ENCODE measurements around the gene C1orf174.
"Not testable (repeated sequence)": the region's sequence is repeated elsewhere in the genome, so short reads cannot be mapped to it uniquely, and the experiment has no call there.

The C1orf174 gene

DNA sequence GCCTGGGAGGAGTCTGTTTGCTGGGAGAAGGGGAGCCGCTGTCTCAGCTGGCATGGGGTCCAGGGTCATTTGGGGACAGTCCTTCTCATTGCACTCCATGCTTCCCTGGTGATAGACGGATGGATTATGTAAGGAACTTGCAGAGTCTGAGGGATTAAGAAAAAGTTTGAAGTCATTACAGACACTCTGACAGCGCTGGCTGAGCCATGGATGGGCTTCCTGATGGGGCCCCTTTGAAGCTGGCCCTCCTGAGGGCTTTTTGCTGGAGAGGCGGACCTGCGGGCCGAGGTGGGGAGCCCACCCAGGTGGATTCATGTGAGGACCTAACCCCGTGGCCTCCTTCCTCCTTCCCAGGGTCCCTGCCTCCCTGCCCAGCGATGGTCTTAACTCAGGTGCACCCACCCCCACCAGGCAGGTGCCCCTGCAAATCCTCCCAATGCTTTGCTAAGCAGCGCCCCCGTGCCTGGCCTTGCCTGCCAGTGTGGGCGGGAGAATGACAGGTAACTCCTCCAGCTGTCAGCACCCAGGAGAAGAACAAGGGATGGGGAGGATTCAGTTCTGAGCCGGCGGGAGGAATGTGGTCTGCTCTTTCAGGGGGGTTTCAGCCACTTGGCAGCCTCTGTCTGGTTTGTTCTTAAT, 24.2 kb upstream of the C1orf174 start:
- Histone ChIP-seq H3K27me3 (ENCODE audit: control insufficient read depth, insufficient read depth, low read length) (no peaks in the 10 kb centered on the region), H3K4me1 (ENCODE audit: control insufficient read depth, insufficient read depth, low read length) (no peaks in the 10 kb centered on the region), H3K9ac (ENCODE audit: low read depth, low read length) (no peak overlapping the region), H3K9me3 (ENCODE audit: control insufficient read depth, insufficient read depth, low read length) (peaks cover 3% of the 10 kb centered on the region), H3K4me3 (ENCODE audit: low read depth, low read length) (no peak overlapping the region), H3K36me3 (ENCODE audit: control insufficient read depth, insufficient read depth, low read length) (no peaks in the 10 kb centered on the region)

DNA sequence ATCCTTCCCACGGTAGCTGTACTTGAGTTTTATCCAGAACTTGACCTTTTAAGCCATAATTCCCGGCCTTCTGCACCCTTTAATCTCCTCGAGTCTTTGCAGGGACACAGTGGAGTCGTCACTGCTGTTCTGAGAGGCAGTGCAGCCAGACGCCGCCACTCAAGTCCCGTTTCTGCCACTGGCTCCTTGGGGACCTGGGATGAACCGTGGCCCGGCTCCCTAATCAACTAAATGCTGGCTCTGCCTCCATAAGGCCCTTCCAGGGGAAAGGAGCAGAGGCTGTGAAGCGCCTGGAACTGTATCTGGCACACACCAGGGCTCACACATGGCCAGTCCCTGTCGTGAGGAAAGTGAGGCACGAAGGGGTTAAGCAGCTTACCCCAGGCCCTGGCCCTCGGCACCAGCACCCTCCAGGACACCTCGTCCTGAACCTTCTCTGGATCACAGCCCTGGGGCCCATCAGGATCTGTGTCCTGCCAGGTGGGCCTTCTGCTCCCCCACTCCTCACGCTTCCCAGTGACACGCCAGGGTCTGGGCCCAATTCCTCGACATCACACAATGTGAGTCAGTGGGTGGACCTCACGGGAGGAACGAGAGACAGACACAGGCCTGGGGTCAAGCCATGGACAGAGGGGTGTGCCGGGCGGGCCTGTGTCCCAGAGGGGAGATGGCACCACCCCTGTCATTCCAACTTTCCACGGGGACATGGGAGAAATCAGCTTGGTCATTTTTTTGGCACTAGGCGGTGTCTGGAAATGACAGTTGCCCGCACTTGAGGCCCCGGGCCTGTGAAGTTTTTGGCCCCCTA, 23.5 kb upstream of the C1orf174 start:
- no peak overlapping the region for H3K4me3 ChIP-seq (ENCODE audit: low read depth, low read length)
- H3K9me3 ChIP-seq (ENCODE audit: control insufficient read depth, insufficient read depth, low read length) = no peaks in the 10 kb centered on the region
- no peaks in the 10 kb centered on the region for H3K4me1 ChIP-seq (ENCODE audit: control insufficient read depth, insufficient read depth, low read length)
- H3K27me3 ChIP-seq (ENCODE audit: control insufficient read depth, insufficient read depth, low read length) = no peaks in the 10 kb centered on the region
- H3K36me3 ChIP-seq (ENCODE audit: control insufficient read depth, insufficient read depth, low read length) = no peaks in the 10 kb centered on the region
- H3K9ac ChIP-seq (ENCODE audit: low read depth, low read length) = no peak overlapping the region

DNA sequence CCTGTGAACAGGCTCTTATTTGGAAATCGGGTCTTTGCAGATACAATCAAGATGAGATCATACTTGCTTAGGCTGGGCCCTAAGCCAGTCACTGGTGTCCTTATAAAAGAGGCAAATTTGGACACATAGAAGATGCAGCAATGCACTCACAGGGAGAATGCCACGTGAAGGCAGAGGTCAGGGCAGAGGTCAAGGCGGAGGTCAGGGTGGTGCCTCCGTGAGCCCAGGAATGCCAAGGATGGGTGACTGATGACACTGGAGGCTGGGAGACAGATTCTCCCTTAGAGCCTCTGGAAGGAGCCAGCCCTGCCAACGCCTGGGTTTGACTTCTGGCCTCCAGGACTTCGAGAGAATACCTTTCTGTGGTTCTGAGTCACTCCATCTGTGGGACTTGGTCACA, 22.8 kb upstream of the C1orf174 start:
- no peaks in the 10 kb centered on the region for H3K4me1 ChIP-seq (ENCODE audit: control insufficient read depth, insufficient read depth, low read length)
- H3K4me3 ChIP-seq (ENCODE audit: low read depth, low read length) = no peak overlapping the region
- H3K36me3 ChIP-seq (ENCODE audit: control insufficient read depth, insufficient read depth, low read length) = no peaks in the 10 kb centered on the region
- no peaks in the 10 kb centered on the region for H3K27me3 ChIP-seq (ENCODE audit: control insufficient read depth, insufficient read depth, low read length)
- H3K9me3 ChIP-seq (ENCODE audit: control insufficient read depth, insufficient read depth, low read length) = no peaks in the 10 kb centered on the region
- no peak overlapping the region for H3K9ac ChIP-seq (ENCODE audit: low read depth, low read length)

DNA sequence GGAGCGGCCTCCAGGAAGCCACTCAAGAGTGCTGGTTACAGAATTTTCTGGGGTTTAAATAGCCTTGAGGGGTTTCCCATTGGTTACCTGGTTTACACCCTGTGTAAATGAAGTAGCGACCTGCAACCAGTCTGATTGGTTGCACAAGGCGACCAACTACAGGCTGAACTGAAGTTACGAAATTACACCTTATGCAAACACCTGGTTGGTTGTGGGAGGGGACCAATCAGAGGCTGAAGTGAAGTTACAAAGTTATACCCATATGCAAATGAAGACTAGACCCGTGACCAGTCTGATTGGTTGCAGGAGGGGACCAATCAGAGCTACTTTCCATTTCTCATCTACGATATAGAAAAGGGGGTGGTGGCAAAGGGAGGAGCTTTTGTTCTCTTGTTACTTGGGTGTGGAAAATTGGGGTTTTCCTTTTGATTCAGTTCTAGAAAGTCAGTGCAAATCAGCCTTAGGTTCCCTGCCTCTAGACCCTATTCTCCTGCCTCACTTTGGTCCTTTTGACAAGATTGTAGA, 22.2 kb upstream of the C1orf174 start:
- no peak overlapping the region for H3K4me3 ChIP-seq (ENCODE audit: low read depth, low read length)
- no peaks in the 10 kb centered on the region for H3K27me3 ChIP-seq (ENCODE audit: control insufficient read depth, insufficient read depth, low read length)
- H3K9ac ChIP-seq (ENCODE audit: low read depth, low read length) = no peak overlapping the region
- H3K4me1 ChIP-seq (ENCODE audit: control insufficient read depth, insufficient read depth, low read length) = no peaks in the 10 kb centered on the region
- no peaks in the 10 kb centered on the region for H3K9me3 ChIP-seq (ENCODE audit: control insufficient read depth, insufficient read depth, low read length)
- no peaks in the 10 kb centered on the region for H3K36me3 ChIP-seq (ENCODE audit: control insufficient read depth, insufficient read depth, low read length)

DNA sequence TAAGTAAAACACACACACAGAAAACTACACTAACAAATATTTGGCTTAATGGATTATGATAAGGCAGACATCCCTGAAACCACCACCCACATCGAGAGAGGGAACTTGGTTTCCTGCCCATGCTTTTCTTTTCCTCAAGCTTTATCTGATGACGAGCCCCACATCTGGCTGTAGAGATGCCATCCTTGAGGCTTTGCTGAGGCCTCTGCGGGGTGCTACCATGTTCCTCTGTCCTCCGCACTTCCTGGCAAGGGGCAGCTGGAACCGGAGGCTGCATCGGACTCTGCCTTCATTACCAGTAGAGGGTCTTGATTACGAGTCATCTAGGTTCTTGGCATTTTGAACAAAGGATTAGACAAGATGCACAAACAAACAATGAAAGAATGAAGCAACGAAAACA, 21.7 kb upstream of the C1orf174 start:
- H3K4me3 ChIP-seq (ENCODE audit: low read depth, low read length) = no peak overlapping the region
- H3K27me3 ChIP-seq (ENCODE audit: control insufficient read depth, insufficient read depth, low read length) = no peaks in the 10 kb centered on the region

DNA sequence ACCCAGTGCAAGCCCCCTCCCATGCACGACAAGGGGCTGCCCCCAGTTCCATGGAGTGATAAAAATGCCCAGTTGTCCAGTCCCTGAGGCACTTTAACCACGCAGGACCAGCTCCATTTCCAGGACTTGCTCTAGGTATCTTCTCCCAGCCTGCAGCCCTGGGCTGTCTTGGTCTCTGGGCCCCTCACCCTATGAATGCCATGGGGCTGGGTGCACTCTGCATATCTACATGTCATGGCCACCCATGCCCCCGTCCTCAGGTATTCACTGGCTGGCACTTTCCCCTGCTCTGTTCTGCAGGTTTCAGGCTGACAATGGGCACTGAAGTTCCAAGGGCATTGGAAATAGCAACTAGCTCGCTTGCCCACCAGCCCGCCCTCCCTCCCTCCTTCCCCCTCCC, 19.6 kb upstream of the C1orf174 start:
- Histone ChIP-seq H3K9me3 (ENCODE audit: control insufficient read depth, insufficient read depth, low read length) (no peaks in the 10 kb centered on the region), H3K27me3 (ENCODE audit: control insufficient read depth, insufficient read depth, low read length) (no peaks in the 10 kb centered on the region), H3K4me3 (ENCODE audit: low read depth, low read length) (no peak overlapping the region), H3K9ac (ENCODE audit: low read depth, low read length) (no peak overlapping the region), H3K36me3 (ENCODE audit: control insufficient read depth, insufficient read depth, low read length) (no peaks in the 10 kb centered on the region), H3K4me1 (ENCODE audit: control insufficient read depth, insufficient read depth, low read length) (no peaks in the 10 kb centered on the region)

More for the DNA sequence above, 21.7 kb upstream of the C1orf174 start:
- H3K4me1 ChIP-seq (ENCODE audit: control insufficient read depth, insufficient read depth, low read length) = no peaks in the 10 kb centered on the region
- no peaks in the 10 kb centered on the region for H3K36me3 ChIP-seq (ENCODE audit: control insufficient read depth, insufficient read depth, low read length)
- H3K9ac ChIP-seq (ENCODE audit: low read depth, low read length) = no peak overlapping the region
- H3K9me3 ChIP-seq (ENCODE audit: control insufficient read depth, insufficient read depth, low read length) = no peaks in the 10 kb centered on the region

DNA sequence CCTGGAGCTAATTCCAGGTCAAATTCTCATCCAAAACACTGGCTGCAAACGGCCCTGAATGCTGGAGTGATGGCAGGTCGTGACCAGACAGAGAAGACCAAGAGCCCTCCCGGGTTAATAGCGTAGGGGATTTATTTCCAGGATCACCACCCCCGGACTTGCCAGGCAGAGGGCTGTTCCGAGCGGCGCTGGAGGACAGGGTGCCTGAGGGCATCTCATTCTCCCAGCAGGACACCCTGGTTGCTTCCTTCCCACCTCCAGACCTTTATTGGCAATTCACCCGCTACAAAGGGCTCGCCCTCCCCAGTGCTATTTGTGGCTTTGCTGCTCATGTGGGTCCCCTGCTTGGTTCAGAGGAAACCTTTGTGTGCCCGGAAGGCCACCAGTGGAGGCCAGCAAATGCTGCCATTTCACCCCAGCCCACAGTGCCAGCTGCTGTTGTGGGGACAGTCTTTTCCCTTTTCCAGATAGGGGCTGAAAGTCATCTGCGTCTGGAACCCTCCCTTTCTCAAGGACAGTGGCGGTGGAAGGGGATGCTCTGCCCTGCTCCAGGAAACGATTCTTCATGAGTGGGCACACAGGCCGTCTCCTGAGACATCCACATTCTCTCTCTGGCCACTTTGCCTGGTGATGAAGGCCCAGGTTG, 19.0 kb upstream of the C1orf174 start:
- Histone ChIP-seq H3K9me3 (ENCODE audit: control insufficient read depth, insufficient read depth, low read length) (no peaks in the 10 kb centered on the region), H3K4me1 (ENCODE audit: control insufficient read depth, insufficient read depth, low read length) (no peaks in the 10 kb centered on the region), H3K27me3 (ENCODE audit: control insufficient read depth, insufficient read depth, low read length) (no peaks in the 10 kb centered on the region), H3K9ac (ENCODE audit: low read depth, low read length) (no peak overlapping the region), H3K36me3 (ENCODE audit: control insufficient read depth, insufficient read depth, low read length) (no peaks in the 10 kb centered on the region), H3K4me3 (ENCODE audit: low read depth, low read length) (no peak overlapping the region)

DNA sequence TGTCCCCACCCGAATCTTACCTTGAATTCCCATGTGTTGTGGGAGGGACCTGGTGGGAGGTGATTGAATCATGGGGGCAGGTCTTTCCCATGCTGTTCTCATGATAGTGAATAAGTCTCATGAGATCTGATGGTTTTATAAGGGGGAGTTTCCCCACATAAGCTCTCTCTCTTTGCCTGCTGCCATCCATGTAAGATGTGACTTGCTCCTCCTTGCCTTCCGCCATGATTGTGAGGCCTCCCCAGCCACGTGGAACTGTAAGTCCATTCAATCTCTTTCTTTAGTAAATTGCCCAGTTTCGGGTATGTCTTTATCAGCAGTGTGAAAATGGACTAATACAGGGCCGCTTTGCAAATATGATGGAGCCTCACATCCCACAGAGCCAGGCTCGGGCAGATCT, 18.3 kb upstream of the C1orf174 start:
- not testable (repeated sequence) for H3K27me3 ChIP-seq (ENCODE audit: control insufficient read depth, insufficient read depth, low read length); H3K9ac ChIP-seq (ENCODE audit: low read depth, low read length); H3K4me3 ChIP-seq (ENCODE audit: low read depth, low read length); H3K4me1 ChIP-seq (ENCODE audit: control insufficient read depth, insufficient read depth, low read length); H3K9me3 ChIP-seq (ENCODE audit: control insufficient read depth, insufficient read depth, low read length); H3K36me3 ChIP-seq (ENCODE audit: control insufficient read depth, insufficient read depth, low read length)

DNA sequence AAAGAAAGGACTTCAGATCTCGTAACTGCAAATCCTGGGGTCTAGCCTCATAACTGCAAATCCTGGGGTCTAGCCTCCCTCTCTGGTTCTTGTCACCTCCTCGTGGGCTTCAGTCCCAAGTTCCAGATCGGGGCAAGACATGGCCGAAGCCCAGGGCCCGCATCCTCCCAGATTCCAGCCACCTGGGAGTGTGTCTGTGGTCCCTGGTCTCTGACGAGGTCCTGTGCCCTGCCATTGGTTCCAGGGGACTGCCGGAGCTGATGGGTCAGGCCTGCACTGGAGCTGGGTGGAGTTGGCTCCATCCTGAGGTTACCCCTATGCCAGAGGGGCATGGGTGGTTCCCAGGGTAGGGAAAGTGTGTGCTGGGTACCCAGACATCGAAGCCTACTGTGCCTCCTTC, 17.7 kb upstream of the C1orf174 start:
- Histone ChIP-seq H3K4me3 (ENCODE audit: low read depth, low read length) (no peak overlapping the region), H3K9ac (ENCODE audit: low read depth, low read length) (no peak overlapping the region), H3K36me3 (ENCODE audit: control insufficient read depth, insufficient read depth, low read length) (no peaks in the 10 kb centered on the region), H3K9me3 (ENCODE audit: control insufficient read depth, insufficient read depth, low read length) (no peaks in the 10 kb centered on the region), H3K27me3 (ENCODE audit: control insufficient read depth, insufficient read depth, low read length) (no peaks in the 10 kb centered on the region), H3K4me1 (ENCODE audit: control insufficient read depth, insufficient read depth, low read length) (no peaks in the 10 kb centered on the region)

DNA sequence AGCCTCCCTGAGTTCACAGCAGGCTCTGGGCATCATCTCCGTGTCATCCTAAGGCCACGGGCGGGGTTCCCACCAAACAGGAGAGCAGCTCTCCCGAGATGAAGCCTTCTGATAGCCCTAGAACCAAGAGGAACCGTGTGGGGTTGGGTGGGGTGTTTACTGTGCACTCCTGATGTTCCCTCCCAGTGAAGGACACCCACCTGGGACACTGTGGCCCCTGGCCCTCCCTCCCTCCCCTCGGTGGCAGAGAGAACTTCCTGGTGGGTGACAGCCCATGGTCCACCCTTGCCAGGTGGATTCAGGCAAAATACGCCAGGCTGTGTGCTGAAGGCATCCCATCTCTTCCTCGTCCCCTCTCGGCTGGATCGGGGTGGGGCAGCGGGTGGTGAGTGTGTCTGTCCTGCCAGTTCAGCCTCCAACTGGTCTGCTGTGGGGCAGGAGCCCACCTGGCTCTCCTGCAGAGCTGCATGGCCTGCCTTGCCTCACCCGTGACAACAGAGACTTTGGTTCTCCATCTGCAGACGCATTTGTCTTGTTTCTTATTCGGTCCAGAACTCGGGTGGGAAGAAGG, 15.6 kb upstream of the C1orf174 start:
- H3K9ac ChIP-seq (ENCODE audit: low read depth, low read length) = no peak overlapping the region
- H3K36me3 ChIP-seq (ENCODE audit: control insufficient read depth, insufficient read depth, low read length) = no peaks in the 10 kb centered on the region
- no peaks in the 10 kb centered on the region for H3K27me3 ChIP-seq (ENCODE audit: control insufficient read depth, insufficient read depth, low read length)
- no peak overlapping the region for H3K4me3 ChIP-seq (ENCODE audit: low read depth, low read length)
- peaks cover 2% of the 10 kb centered on the region for H3K4me1 ChIP-seq (ENCODE audit: control insufficient read depth, insufficient read depth, low read length)
- H3K9me3 ChIP-seq (ENCODE audit: control insufficient read depth, insufficient read depth, low read length) = no peaks in the 10 kb centered on the region

DNA sequence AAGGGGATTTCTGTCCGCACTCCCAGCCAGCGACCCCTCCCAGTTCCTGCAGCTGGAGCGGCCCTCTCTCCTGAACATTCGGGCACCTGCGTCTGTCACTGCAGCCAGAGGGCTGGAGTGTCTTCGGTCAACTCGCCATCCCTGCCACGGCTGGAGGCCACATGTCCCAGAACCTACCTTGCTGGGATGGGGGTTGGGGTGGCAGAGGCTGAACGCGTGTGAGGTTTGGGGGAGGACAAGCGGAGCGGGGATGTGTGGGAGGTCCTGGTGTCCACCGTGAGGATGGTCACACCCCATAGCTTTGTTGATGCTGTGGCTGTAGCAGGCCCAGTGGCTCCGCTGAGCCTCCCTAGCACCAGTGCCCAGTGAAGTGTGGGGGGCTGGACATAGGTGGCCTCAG, 14.8 kb upstream of the C1orf174 start:
- peaks cover 2% of the 10 kb centered on the region for H3K4me1 ChIP-seq (ENCODE audit: control insufficient read depth, insufficient read depth, low read length)
- H3K9ac ChIP-seq (ENCODE audit: low read depth, low read length) = no peak overlapping the region
- H3K9me3 ChIP-seq (ENCODE audit: control insufficient read depth, insufficient read depth, low read length) = no peaks in the 10 kb centered on the region
- H3K36me3 ChIP-seq (ENCODE audit: control insufficient read depth, insufficient read depth, low read length) = no peaks in the 10 kb centered on the region
- no peaks in the 10 kb centered on the region for H3K27me3 ChIP-seq (ENCODE audit: control insufficient read depth, insufficient read depth, low read length)
- H3K4me3 ChIP-seq (ENCODE audit: low read depth, low read length) = no peak overlapping the region

All from iPS-15b (cell line).